Activated T-cell treated with anti-CD3 and anti-CD28 coated beads, Interleukin-2, amount 50 U/mL, for 1 hour (primary cell): ENCODE results near the gene HOXB3.
"Not testable (repeated sequence)": the region's sequence is repeated elsewhere in the genome, so short reads cannot be mapped to it uniquely, and the experiment has no call there.

Experiments used
- DNase-seq: peaks from one replicate; pipeline ENCODE4 v3.0.0-alpha.2; 2020

HOXB3 gene

GRCh38 chr17:48522031-48522653 is 67.9 kb downstream of the HOXB3 start:
- DNase-seq: no peak

DNA sequence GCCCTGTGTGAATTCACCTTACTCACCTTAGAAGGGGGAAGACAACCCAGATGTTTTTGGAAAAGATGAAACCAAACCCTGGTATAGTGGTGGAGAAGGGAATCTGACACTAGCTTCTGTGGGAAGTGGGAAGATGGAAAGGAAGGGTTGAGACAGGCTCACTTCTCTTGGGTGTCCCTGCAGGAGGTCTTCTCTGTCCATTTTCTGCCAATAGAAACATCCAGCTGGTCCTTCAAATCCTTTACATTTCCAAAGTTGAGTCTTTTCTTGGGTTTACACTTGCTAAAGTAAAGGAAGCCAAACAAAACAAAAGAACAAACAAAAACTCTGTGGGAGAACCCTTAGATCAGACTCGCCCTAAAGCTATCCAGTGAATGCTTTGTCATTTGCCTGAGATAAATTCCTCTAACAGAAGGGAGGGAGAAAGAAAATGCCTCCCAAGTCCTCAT is 69.4 kb downstream of the HOXB3 start:
- DNase-seq: no peak

- no peak for DNase-seq
Observed at GRCh38 chr17:48519427-48519826, 70.6 kb downstream of the HOXB3 start.

DNA sequence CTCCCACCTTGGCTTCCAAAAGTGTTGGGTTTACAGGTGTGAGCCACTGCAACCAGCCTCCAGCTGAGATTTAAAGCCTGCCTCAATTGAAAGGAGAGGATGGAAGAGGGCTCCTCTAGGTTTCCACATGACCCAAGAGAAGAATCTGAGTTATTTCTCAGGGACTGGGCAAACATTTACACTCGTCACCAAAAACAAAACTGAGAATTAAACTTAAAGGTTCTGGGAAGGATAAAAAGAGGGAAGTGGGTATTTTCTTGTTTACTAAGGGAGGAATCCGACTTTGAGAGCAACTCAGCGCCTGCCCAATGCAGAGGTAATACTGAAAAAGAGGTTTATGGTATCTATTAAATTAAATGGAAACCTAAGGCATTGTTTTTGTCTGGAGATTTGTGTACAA is 72.6 kb downstream of the HOXB3 start:
- DNase-seq: no peak

DNA sequence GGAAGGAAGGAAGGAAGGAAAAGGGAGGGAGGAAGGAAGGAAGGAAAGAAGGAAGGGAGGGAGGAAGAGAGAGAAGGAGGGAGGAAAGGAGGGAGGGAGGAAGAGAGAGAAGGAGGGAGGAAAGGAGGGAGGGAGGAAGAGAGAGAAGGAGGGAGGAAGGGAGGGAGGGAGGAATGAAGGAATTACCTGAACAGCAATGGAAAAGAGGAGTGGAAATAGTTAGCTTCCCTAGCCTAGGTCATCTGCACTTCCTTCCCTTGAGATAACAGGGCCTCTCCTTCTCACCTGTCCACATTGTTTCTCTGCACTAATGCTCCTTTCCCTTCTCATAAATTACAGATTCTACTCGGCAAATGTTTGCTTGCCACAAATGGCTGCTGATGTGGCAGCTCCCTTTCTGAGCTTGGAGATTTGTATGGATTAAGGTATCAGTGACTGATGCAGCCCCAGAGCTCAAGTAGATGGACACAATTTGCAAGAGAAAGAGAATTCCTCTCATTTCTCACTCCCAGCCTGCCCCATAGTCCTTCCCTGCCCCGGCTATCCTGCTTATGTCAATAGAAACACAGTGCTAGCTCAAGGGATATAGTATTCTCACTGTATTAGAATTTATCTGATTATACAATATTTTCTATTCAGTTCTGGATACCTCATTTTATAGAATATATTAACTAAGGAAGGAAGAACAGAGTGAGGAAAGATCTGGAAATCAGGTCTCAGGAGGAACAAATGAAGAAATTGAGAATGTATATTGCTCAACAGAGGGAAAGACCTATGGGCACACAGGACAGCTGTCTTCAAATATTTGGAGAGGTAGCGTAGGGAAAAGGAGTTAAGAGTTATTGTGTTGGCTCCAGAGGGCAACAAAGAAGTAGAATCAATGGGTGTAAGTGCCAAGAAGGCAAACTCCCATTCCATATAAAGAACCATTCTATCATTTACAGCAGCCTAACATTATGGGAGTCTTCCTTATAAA is 73.8 kb downstream of the HOXB3 start:
- no peak for DNase-seq

- DNase-seq: no peak
Observed at GRCh38 chr17:48514477-48514876, 75.6 kb downstream of the HOXB3 start.

GRCh38 chr17:48513666-48514455 is 76.2 kb downstream of the HOXB3 start:
- DNase-seq: no peak

GRCh38 chr17:48513097-48513496 is 76.9 kb downstream of the HOXB3 start:
- DNase-seq: no peak

GRCh38 chr17:48510761-48511604 is 79.1 kb downstream of the HOXB3 start:
- DNase-seq: no peak

GRCh38 chr17:48510381-48510760 is 79.7 kb downstream of the HOXB3 start:
- no peak for DNase-seq

- DNase-seq: not testable (repeated sequence)
Observed at GRCh38 chr17:48509708-48510107, 80.3 kb downstream of the HOXB3 start.

DNA sequence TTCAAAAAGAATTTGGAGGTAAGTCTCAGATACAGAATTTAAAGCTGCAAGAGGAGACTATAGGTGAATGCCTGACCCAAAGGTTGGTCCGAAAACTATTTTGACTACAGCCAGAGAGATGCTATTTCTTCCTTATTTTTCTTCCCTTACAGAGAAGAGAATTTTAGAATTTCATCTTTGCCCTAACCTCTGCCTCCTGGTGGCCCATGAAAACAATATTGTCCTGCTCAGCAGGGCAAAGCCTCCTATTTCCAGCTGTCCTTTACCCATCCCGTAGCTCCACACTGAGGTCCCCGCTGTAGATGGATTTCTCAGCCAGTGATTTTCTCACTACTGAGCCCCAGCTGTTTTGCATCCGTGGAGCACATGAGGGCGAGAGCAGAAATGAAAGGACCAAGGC is 83.8 kb downstream of the HOXB3 start:
- no peak for DNase-seq

- no peak for DNase-seq
Observed at GRCh38 chr17:48505788-48506187, 84.3 kb downstream of the HOXB3 start.

- no peak for DNase-seq
Observed at GRCh38 chr17:48504953-48505352, 85.1 kb downstream of the HOXB3 start.

GRCh38 chr17:48503747-48504146 is 86.3 kb downstream of the HOXB3 start:
- no peak for DNase-seq

- DNase-seq: no peak
Observed at GRCh38 chr17:48502901-48503300, 87.1 kb downstream of the HOXB3 start.

GRCh38 chr17:48502312-48502711 is 87.7 kb downstream of the HOXB3 start:
- no peak for DNase-seq

DNA sequence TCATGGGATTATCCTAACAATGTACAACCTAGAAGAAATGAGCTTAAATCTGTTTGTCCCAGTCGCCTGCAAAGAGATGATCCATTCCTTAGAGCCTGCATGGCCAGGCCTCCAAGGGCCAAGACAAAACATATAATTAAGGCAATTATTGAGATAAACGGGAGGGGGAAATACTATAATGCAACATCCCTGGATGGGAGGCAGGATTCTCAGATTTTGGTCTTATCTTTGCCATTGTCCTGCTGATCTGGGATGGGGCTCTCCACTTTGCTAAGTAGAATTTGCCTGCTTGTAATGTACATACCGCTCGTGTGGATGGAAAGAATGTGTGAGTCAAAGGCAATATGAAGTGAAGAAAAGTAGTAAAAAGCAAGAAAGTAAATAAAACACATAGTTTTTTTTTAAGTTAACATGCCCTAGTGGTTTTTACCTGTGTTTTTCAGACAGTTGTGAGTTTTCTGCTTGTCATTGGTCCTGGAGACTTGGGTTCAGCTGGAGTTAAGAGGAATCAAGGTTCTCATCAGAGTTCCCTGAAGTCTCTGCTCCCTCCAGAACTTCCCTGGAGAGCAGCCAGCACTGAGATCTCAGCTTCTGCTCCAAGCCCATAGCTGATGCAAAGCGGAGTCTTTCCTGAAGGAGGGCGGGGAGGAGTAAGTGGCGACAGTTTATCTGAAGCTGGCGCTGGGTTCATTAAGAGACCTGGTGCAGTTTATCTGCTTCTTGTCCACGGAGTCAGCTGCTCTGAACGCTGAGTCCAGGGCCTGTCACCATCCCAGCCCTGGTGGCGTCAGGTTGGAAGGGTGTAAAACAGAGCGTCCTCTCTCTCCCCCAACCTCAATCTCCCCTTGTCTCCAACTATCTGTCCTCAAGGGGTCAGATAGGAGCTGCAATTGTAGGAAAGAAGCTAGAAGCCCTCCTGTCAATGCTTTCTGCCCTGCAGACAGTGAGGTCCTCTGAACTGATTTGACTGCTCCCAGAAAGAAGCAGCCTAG is 89.3 kb downstream of the HOXB3 start:
- DNase-seq: no peak

DNA sequence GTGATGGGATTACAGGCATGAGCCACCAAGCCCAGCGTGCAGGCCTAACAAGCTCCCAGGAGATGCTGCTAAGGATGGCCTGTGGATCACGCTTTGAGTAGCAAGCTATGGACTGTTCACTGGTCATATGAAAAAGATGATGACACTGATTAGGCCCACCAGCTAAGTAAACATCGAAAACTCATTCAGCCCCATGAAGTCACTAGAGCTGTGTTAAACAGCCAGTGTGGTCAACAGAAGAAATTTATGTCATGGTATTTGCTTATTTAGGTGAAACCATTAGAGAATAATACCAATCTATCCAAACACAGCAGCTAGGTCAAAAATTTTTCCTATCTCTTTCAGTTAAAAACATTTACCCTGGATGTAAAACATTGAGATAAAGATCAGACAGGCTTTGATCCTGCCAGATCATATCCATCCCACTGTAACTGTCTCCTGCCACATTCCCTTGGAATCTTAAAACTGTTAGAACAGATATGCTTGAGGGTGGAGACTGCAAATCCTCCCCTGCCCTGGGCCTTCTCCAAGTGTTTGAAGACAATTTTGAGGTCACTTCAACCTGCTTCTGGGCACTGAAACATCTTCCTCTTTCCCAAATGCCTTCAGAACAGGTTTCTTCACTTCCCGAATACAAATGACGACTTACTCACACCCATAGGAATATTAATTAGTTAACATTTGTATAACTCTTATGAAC is 90.2 kb downstream of the HOXB3 start:
- no peak for DNase-seq

GRCh38 chr17:48499248-48499647 is 90.8 kb downstream of the HOXB3 start:
- DNase-seq: no peak
